ENCODE results near the gene UBE2N. TPM values are rescaled to one million over a fixed set of nuclear protein-coding genes. Genes with fewer than 3 reads are reported as not detected.
A peak's percentile ranks its signal among the peaks of the same experiment; 100 is the strongest.

UBE2N gene
- total and polyA plus RNA-seq, 2 donors (not counting 3 experiments of a cell fraction or from before 2014, with no cell fraction given) = 59.2 to 125 TPM

DNA sequence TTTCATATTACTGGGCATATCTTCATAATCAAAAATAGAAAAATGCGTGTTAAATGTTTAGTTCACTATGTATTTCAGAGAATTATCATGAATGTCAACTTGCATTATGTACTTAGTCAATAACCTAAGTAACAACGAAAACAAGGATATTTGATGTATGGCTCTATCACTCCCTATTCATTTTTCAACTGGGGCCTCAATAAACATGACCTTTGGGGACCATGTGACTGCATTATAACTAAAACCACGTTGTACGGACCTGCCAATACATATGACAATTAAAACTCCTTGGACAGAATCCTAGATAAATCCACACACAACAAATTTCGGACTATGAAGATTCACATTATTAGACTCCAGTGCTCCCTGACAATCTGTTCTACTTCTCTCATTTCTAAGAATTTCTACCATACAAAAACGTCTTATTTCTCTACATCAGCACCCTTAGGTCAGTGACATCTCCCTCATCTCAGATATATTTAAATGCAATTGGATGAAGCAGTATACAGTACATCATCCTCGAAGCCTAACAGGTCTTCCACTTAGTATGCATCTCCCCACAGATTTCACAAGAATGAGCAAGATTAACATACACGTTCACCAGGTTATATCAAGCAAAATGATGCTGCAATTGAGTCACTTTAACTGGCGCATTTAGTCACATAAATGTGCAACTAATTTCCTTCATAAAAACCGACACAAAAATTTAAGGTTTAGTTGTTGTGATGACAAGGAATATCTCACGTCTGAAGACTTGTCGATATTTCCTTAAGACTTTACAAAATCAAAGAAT is 1.5 kb downstream of the UBE2N start:
- no peak for TF ChIP-seq POLR2AphosphoS5 (IDR thresholded peaks at IDR 0.05; ENCODE audit: insufficient read depth, low read depth, low read length)
- no peak for TF ChIP-seq MAX (IDR thresholded peaks at IDR 0.05; ENCODE audit: insufficient read depth, insufficient read length)
- TF ChIP-seq POLR2A (IDR thresholded peaks at IDR 0.05; ENCODE audit: low read depth, low read length) = no peak
- TF ChIP-seq MYC (IDR thresholded peaks at IDR 0.05; ENCODE audit: low read depth, low read length) = no peak
- no peak for TF ChIP-seq FOS (IDR thresholded peaks at IDR 0.05; ENCODE audit: borderline replicate concordance, insufficient read depth, low read length)
- no peak for TF ChIP-seq CTCF (IDR thresholded peaks at IDR 0.05; ENCODE audit: extremely low read depth in 1 of 2, insufficient read depth in 1 of 2, low read depth in 1 of 2, low read length in 2 of 2)
- no peak for TF ChIP-seq JUN (IDR thresholded peaks at IDR 0.05; ENCODE audit: borderline replicate concordance, insufficient read depth, insufficient read length, low read depth)
- no peak for TF ChIP-seq EZH2 (IDR thresholded peaks at IDR 0.05; ENCODE audit: borderline replicate concordance, low read depth, low read length, severe bottlenecking)
- TF ChIP-seq GATA2 (IDR thresholded peaks at IDR 0.05; ENCODE audit: insufficient read depth, insufficient read length, low read depth, low read length) = no peak
- dilution Hi-C loops (cut with MboI; ENCODE audit: extremely low pct_ligation_motif_present, low sequenced_read_pairs) = no loop called here
- ChIA-PET POLR2A (no interaction called here), CTCF (interaction anchor here (1.0 kb wide), 1 partner anchor 20 kb away, joined by 3 read pairs; no protein-coding TSS in a partner anchor)
- peak overlapping the region; percentile 73 to 89 (median 79) for H3K4me3 ChIP-seq (replicated peaks in 1 of 3; ENCODE audit: insufficient read depth in 1 of 3, low read depth in 1 of 3, low read length in 3 of 3)
- peaks cover 6% of the 10 kb centered on the region for H4K20me1 ChIP-seq (replicated peaks; ENCODE audit: control insufficient read depth, extremely low read depth, insufficient read depth, low read length)
- H3K9ac ChIP-seq (replicated peaks; ENCODE audit: extremely low read depth, insufficient read depth, low read length) = peak overlapping the region; percentile 96
- H3K9me3 ChIP-seq (replicated peaks; ENCODE audit: control insufficient read depth, insufficient read depth, low read length) = no peaks in the 10 kb centered on the region
- peak overlapping the region; percentile 82 for H3K27ac ChIP-seq (ENCODE audit: insufficient read depth, low read depth, low read length)
- peaks cover 22% of the 10 kb centered on the region for H3K4me1 ChIP-seq (ENCODE audit: control insufficient read depth, extremely low read depth, insufficient read depth, low read length)
- no peaks in the 10 kb centered on the region for H3K27me3 ChIP-seq (ENCODE audit: control insufficient read depth in 2 of 2, insufficient read depth in 2 of 2, low read length in 2 of 2)
- TSS peak; percentile 38 for BruUV-seq (replicated peaks)
- peak overlapping the region; percentile 91 for H3K4me2 ChIP-seq (ENCODE audit: insufficient read depth, low read length)
- DNase-seq (ENCODE audit: low read depth, low spot score) (peak; percentile 21), FAIRE-seq (peak; percentile 58)
- no peaks in the 10 kb centered on the region for H3K36me3 ChIP-seq (ENCODE audit: control insufficient read depth in 2 of 2, extremely low read depth in 1 of 2, insufficient read depth in 2 of 2, low read length in 2 of 2)
- H2AFZ ChIP-seq (ENCODE audit: low read depth, low read length) = no peak overlapping the region
- peaks cover 64% of the 10 kb centered on the region for H3K79me2 ChIP-seq (ENCODE audit: control insufficient read depth, insufficient read depth, low read length)
- no peaks in the 10 kb centered on the region for H3K9me1 ChIP-seq (replicated peaks; ENCODE audit: control insufficient read depth, extremely low read depth, insufficient read depth, low read length)
- intact Hi-C loops (cut with micrococcal nuclease) = no loop called here

Measured in endothelial cell of umbilical vein (primary cell).